Stomach (tissue), 4 donors: ENCODE measurements around the gene PPP1R1C.

Experiments
- CTCF ChIP-seq, 7 experiments: fragments of 450-650 bp in 4 of 7; fragments of 200-600 bp in 3 of 7; sonication (generic) in 3 of 7; IDR thresholded peaks; one replicate each; pipeline ENCODE4 v1.5.1; 2016 to 2019; ENCODE audit warnings: antibody characterized with exemption in 7 of 7, control low read depth in 2 of 7, mild to moderate bottlenecking in 1 of 7
- POLR2A ChIP-seq, 4 donors: fragments of 450-650 bp; IDR thresholded peaks; one replicate each; pipeline ENCODE4 v1.6.1; 2016; ENCODE audit warnings: antibody characterized with exemption in 4 of 4, control low read depth in 2 of 4, mild to moderate bottlenecking in 1 of 4, moderate library complexity in 1 of 4
- POLR2AphosphoS5 ChIP-seq, 3 donors: sonication (generic); formaldehyde crosslinking; IDR thresholded peaks; one replicate each; pipeline ENCODE4 v1.6.1; 2016; ENCODE audit warnings: antibody characterized with exemption in 3 of 3

- TF ChIP-seq CTCF (IDR thresholded peaks at IDR 0.05) (no peak), POLR2A (IDR thresholded peaks at IDR 0.05) (no peak), POLR2AphosphoS5 (IDR thresholded peaks at IDR 0.05) (no peak)
Observed at GRCh38 chr2:182050333-182051135, 64.9 kb downstream of the PPP1R1C start.
